Stimulated activated CD8-positive, alpha-beta memory T cell treated with anti-CD3 and anti-CD28 coated beads, Interleukin-12 subunit alpha, Interleukin-12 subunit beta, amount 100 ng/mL, for 24 hours (primary cell): ENCODE data around the gene CGNL1.

Source experiments
- DNase-seq: peaks from one replicate; pipeline ENCODE4 v3.0.0-alpha.2; 2020; ENCODE audit errors: extremely low read depth

CGNL1 gene

GRCh38 chr15:57423599-57424140 lies 47.4 kb downstream of the CGNL1 start:
- DNase-seq: no peak

- no peak for DNase-seq
Measured at GRCh38 chr15:57424628-57425405, 48.5 kb downstream of the CGNL1 start.

GRCh38 chr15:57425842-57426241 lies 49.5 kb downstream of the CGNL1 start:
- no peak for DNase-seq

- no peak for DNase-seq
Measured at GRCh38 chr15:57427367-57427821, 51.1 kb downstream of the CGNL1 start.

GRCh38 chr15:57432141-57432741 lies 55.9 kb downstream of the CGNL1 start:
- DNase-seq: no peak

GRCh38 chr15:57436166-57436565 lies 59.9 kb downstream of the CGNL1 start:
- no peak for DNase-seq

GRCh38 chr15:57436961-57437360 lies 60.7 kb downstream of the CGNL1 start:
- no peak for DNase-seq

- DNase-seq: no peak
Measured at GRCh38 chr15:57437564-57437963, 61.3 kb downstream of the CGNL1 start.

GRCh38 chr15:57438166-57438565 lies 61.9 kb downstream of the CGNL1 start:
- no peak for DNase-seq

GRCh38 chr15:57439128-57440027 lies 63.1 kb downstream of the CGNL1 start:
- no peak for DNase-seq

GRCh38 chr15:57440167-57440566 lies 63.9 kb downstream of the CGNL1 start:
- DNase-seq: no peak

GRCh38 chr15:57440799-57441198 lies 64.5 kb downstream of the CGNL1 start:
- DNase-seq: no peak

GRCh38 chr15:57442335-57442734 lies 66.0 kb downstream of the CGNL1 start:
- no peak for DNase-seq

- no peak for DNase-seq
Measured at GRCh38 chr15:57443486-57443885, 67.2 kb downstream of the CGNL1 start.

GRCh38 chr15:57444877-57445513 lies 68.7 kb downstream of the CGNL1 start:
- DNase-seq: no peak

- no peak for DNase-seq
Measured at GRCh38 chr15:57445872-57446271, 69.6 kb downstream of the CGNL1 start.

- DNase-seq: no peak
Measured at GRCh38 chr15:57446393-57446792, 70.1 kb downstream of the CGNL1 start.

- no peak for DNase-seq
Measured at GRCh38 chr15:57451555-57451954, 75.2 kb downstream of the CGNL1 start.

GRCh38 chr15:57452090-57452754 lies 75.9 kb downstream of the CGNL1 start:
- DNase-seq: no peak

- no peak for DNase-seq
Measured at GRCh38 chr15:57455929-57456328, 79.6 kb downstream of the CGNL1 start.

- no peak for DNase-seq
Measured at GRCh38 chr15:57456559-57456958, 80.3 kb downstream of the CGNL1 start.
